ENCODE data around the gene ATG2B. TPM values are rescaled to one million over a fixed set of nuclear protein-coding genes. Genes with fewer than 3 reads are reported as not detected.

The ATG2B gene
- total RNA-seq, 2 experiments from 2014 or later: 12.1 to 13.4 TPM

GRCh38 chr14:96303981-96304380, 59.2 kb downstream of the ATG2B start:
- no peak for ATAC-seq
- CTCF ChIA-PET: no interaction called here
- Mint-ChIP-seq H3K36me3 (ENCODE audit: low read depth) (peaks cover 8% of the 10 kb centered on the region), H3K4me3 (no peak overlapping the region), H3K4me1 (ENCODE audit: low read depth) (no peaks in the 10 kb centered on the region), H3K27ac (no peak overlapping the region), H3K9me3 (ENCODE audit: insufficient read depth) (no peaks in the 10 kb centered on the region), H3K27me3 (ENCODE audit: low read depth) (no peaks in the 10 kb centered on the region)
- no peak for DNase-seq
- POLR2A ChIA-PET: interaction anchor here (0.7 kb wide), 1 partner anchor 16 kb away, joined by 3 read pairs; no protein-coding TSS in a partner anchor

GRCh38 chr14:96299441-96299840, 63.7 kb downstream of the ATG2B start:
- POLR2A ChIA-PET: no interaction called here
- no peak overlapping the region for H3K4me3 Mint-ChIP-seq
- H3K27me3 Mint-ChIP-seq (ENCODE audit: low read depth): no peaks in the 10 kb centered on the region
- DNase-seq: no peak
- H3K9me3 Mint-ChIP-seq (ENCODE audit: insufficient read depth): no peaks in the 10 kb centered on the region
- CTCF ChIA-PET: interaction anchor here (3.1 to 3.6 kb wide), 2 partner anchors 9 to 124 kb away, joined by 11 to 22 read pairs; no protein-coding TSS in a partner anchor
- no peaks in the 10 kb centered on the region for H3K4me1 Mint-ChIP-seq (ENCODE audit: low read depth)
- ATAC-seq: no peak
- peaks cover 3% of the 10 kb centered on the region for H3K36me3 Mint-ChIP-seq (ENCODE audit: low read depth)
- no peak overlapping the region for H3K27ac Mint-ChIP-seq

- H3K4me3 Mint-ChIP-seq: no peak overlapping the region
- no peaks in the 10 kb centered on the region for H3K4me1 Mint-ChIP-seq (ENCODE audit: low read depth)
- H3K27me3 Mint-ChIP-seq (ENCODE audit: low read depth): no peaks in the 10 kb centered on the region
- no peak overlapping the region for H3K27ac Mint-ChIP-seq
- H3K36me3 Mint-ChIP-seq (ENCODE audit: low read depth): peaks cover 3% of the 10 kb centered on the region
- ATAC-seq (no peak), DNase-seq (no peak)
- ChIA-PET CTCF (interaction anchor here (0.9 to 3.6 kb wide), 5 partner anchors 10 to 197 kb away, joined by 3 to 22 read pairs (median 4); no protein-coding TSS in a partner anchor), POLR2A (no interaction called here)
- H3K9me3 Mint-ChIP-seq (ENCODE audit: insufficient read depth): no peaks in the 10 kb centered on the region
Measured at GRCh38 chr14:96297997-96298515, 65.1 kb downstream of the ATG2B start.

GRCh38 chr14:96297000-96297399, 66.1 kb downstream of the ATG2B start:
- H3K9me3 Mint-ChIP-seq (ENCODE audit: insufficient read depth): no peaks in the 10 kb centered on the region
- no peak overlapping the region for H3K4me3 Mint-ChIP-seq
- no peak for ATAC-seq
- ChIA-PET POLR2A (interaction anchor here (0.7 kb wide), 1 partner anchor 170 kb away, joined by 3 read pairs; no protein-coding TSS in a partner anchor), CTCF (interaction anchor here (1.3 to 3.1 kb wide), 4 partner anchors 11 to 126 kb away, joined by 3 to 22 read pairs (median 4); no protein-coding TSS in a partner anchor)
- H3K27me3 Mint-ChIP-seq (ENCODE audit: low read depth): no peaks in the 10 kb centered on the region
- H3K27ac Mint-ChIP-seq: no peak overlapping the region
- H3K4me1 Mint-ChIP-seq (ENCODE audit: low read depth): no peaks in the 10 kb centered on the region
- peaks cover 3% of the 10 kb centered on the region for H3K36me3 Mint-ChIP-seq (ENCODE audit: low read depth)
- DNase-seq: no peak

- H3K36me3 Mint-ChIP-seq (ENCODE audit: low read depth): peaks cover 6% of the 10 kb centered on the region
- H3K9me3 Mint-ChIP-seq (ENCODE audit: insufficient read depth): no peaks in the 10 kb centered on the region
- ChIA-PET CTCF (interaction anchor here (0.7 kb wide), 1 partner anchor 196 kb away, joined by 3 read pairs; no protein-coding TSS in a partner anchor), POLR2A (no interaction called here)
- H3K27me3 Mint-ChIP-seq (ENCODE audit: low read depth): no peaks in the 10 kb centered on the region
- no peak overlapping the region for H3K4me3 Mint-ChIP-seq
- no peak for ATAC-seq
- H3K4me1 Mint-ChIP-seq (ENCODE audit: low read depth): no peaks in the 10 kb centered on the region
- no peak overlapping the region for H3K27ac Mint-ChIP-seq
- DNase-seq: no peak
Measured at GRCh38 chr14:96294246-96294645, 68.9 kb downstream of the ATG2B start.

GRCh38 chr14:96287856-96288255, 75.3 kb downstream of the ATG2B start:
- peaks cover 8% of the 10 kb centered on the region for H3K36me3 Mint-ChIP-seq (ENCODE audit: low read depth)
- no peaks in the 10 kb centered on the region for H3K9me3 Mint-ChIP-seq (ENCODE audit: insufficient read depth)
- DNase-seq (no peak), ATAC-seq (no peak)
- no peak overlapping the region for H3K4me3 Mint-ChIP-seq
- H3K4me1 Mint-ChIP-seq (ENCODE audit: low read depth): no peaks in the 10 kb centered on the region
- no peaks in the 10 kb centered on the region for H3K27me3 Mint-ChIP-seq (ENCODE audit: low read depth)
- H3K27ac Mint-ChIP-seq: no peak overlapping the region
- CTCF ChIA-PET: no interaction called here
- POLR2A ChIA-PET: interaction anchor here (1.1 kb wide), 1 partner anchor 17 kb away, joined by 3 read pairs; no protein-coding TSS in a partner anchor

- no peaks in the 10 kb centered on the region for H3K4me1 Mint-ChIP-seq (ENCODE audit: low read depth)
- H3K36me3 Mint-ChIP-seq (ENCODE audit: low read depth): peaks cover 8% of the 10 kb centered on the region
- CTCF ChIA-PET: interaction anchor here (1.2 to 1.3 kb wide), 2 partner anchors 11 to 13 kb away, joined by 3 to 4 read pairs; no protein-coding TSS in a partner anchor
Measured at GRCh38 chr14:96286251-96286650, 76.9 kb downstream of the ATG2B start.

GRCh38 chr14:96285667-96286066, 77.5 kb downstream of the ATG2B start:
- H3K27me3 Mint-ChIP-seq (ENCODE audit: low read depth): no peaks in the 10 kb centered on the region
- peaks cover 8% of the 10 kb centered on the region for H3K36me3 Mint-ChIP-seq (ENCODE audit: low read depth)
- CTCF ChIA-PET: interaction anchor here (1.2 to 1.6 kb wide), 3 partner anchors 10 to 12 kb away, joined by 3 to 7 read pairs (median 4); no protein-coding TSS in a partner anchor
- no peak overlapping the region for H3K4me3 Mint-ChIP-seq
- no peak overlapping the region for H3K27ac Mint-ChIP-seq
- DNase-seq (no peak), ATAC-seq (no peak)
- no peaks in the 10 kb centered on the region for H3K4me1 Mint-ChIP-seq (ENCODE audit: low read depth)
- POLR2A ChIA-PET: no interaction called here
- no peaks in the 10 kb centered on the region for H3K9me3 Mint-ChIP-seq (ENCODE audit: insufficient read depth)

More at GRCh38 chr14:96286251-96286650, 76.9 kb downstream of the ATG2B start:
- no peaks in the 10 kb centered on the region for H3K27me3 Mint-ChIP-seq (ENCODE audit: low read depth)
- POLR2A ChIA-PET: no interaction called here
- no peaks in the 10 kb centered on the region for H3K9me3 Mint-ChIP-seq (ENCODE audit: insufficient read depth)
- ATAC-seq (no peak), DNase-seq (no peak)
- no peak overlapping the region for H3K4me3 Mint-ChIP-seq
- no peak overlapping the region for H3K27ac Mint-ChIP-seq

- no peaks in the 10 kb centered on the region for H3K9me3 Mint-ChIP-seq (ENCODE audit: insufficient read depth)
- no peak overlapping the region for H3K27ac Mint-ChIP-seq
- DNase-seq: no peak
- POLR2A ChIA-PET: no interaction called here
- CTCF ChIA-PET: interaction anchor here (1.6 kb wide), 1 partner anchor 9 kb away, joined by 7 read pairs; no protein-coding TSS in a partner anchor
- no peaks in the 10 kb centered on the region for H3K27me3 Mint-ChIP-seq (ENCODE audit: low read depth)
- H3K36me3 Mint-ChIP-seq (ENCODE audit: low read depth): peaks cover 7% of the 10 kb centered on the region
- H3K4me1 Mint-ChIP-seq (ENCODE audit: low read depth): no peaks in the 10 kb centered on the region
- ATAC-seq: no peak
- H3K4me3 Mint-ChIP-seq: no peak overlapping the region
Measured at GRCh38 chr14:96284430-96284829, 78.7 kb downstream of the ATG2B start.

- H3K36me3 Mint-ChIP-seq (ENCODE audit: low read depth): peaks cover 3% of the 10 kb centered on the region
- ChIA-PET POLR2A (no interaction called here), CTCF (interaction anchor here (1.6 kb wide), 1 partner anchor 8 kb away, joined by 7 read pairs; no protein-coding TSS in a partner anchor)
- H3K4me3 Mint-ChIP-seq: no peak overlapping the region
- ATAC-seq (no peak), DNase-seq (no peak)
- no peaks in the 10 kb centered on the region for H3K4me1 Mint-ChIP-seq (ENCODE audit: low read depth)
- H3K9me3 Mint-ChIP-seq (ENCODE audit: insufficient read depth): no peaks in the 10 kb centered on the region
- no peaks in the 10 kb centered on the region for H3K27me3 Mint-ChIP-seq (ENCODE audit: low read depth)
- H3K27ac Mint-ChIP-seq: no peak overlapping the region
Measured at GRCh38 chr14:96284008-96284407, 79.1 kb downstream of the ATG2B start.

GRCh38 chr14:96281486-96281885, 81.7 kb downstream of the ATG2B start:
- H3K27me3 Mint-ChIP-seq (ENCODE audit: low read depth): no peaks in the 10 kb centered on the region
- ATAC-seq: no peak
- ChIA-PET POLR2A (no interaction called here), CTCF (interaction anchor here (0.7 kb wide), 1 partner anchor 719 kb away, joined by 3 read pairs; no protein-coding TSS in a partner anchor)
- DNase-seq: no peak
- H3K4me3 Mint-ChIP-seq: no peak overlapping the region
- H3K4me1 Mint-ChIP-seq (ENCODE audit: low read depth): no peaks in the 10 kb centered on the region
- H3K27ac Mint-ChIP-seq: no peak overlapping the region
- H3K9me3 Mint-ChIP-seq (ENCODE audit: insufficient read depth): no peaks in the 10 kb centered on the region
- peaks cover 6% of the 10 kb centered on the region for H3K36me3 Mint-ChIP-seq (ENCODE audit: low read depth)

GRCh38 chr14:96280104-96280503, 83.0 kb downstream of the ATG2B start:
- ChIA-PET POLR2A (no interaction called here), CTCF (no interaction called here)
- H3K36me3 Mint-ChIP-seq (ENCODE audit: low read depth): peaks cover 2% of the 10 kb centered on the region
- DNase-seq (no peak), ATAC-seq (no peak)
- H3K27me3 Mint-ChIP-seq (ENCODE audit: low read depth): no peaks in the 10 kb centered on the region
- H3K4me1 Mint-ChIP-seq (ENCODE audit: low read depth): no peaks in the 10 kb centered on the region
- no peaks in the 10 kb centered on the region for H3K9me3 Mint-ChIP-seq (ENCODE audit: insufficient read depth)
- no peak overlapping the region for H3K27ac Mint-ChIP-seq
- no peak overlapping the region for H3K4me3 Mint-ChIP-seq
